GM10266 (cell line): ENCODE data around the gene TMEFF2.

Source experiments
- DNase-seq: peaks from one replicate; pipeline ENCODE4 v3.0.0; 2012; ENCODE audit errors: extremely low spot score
- TF ChIP-seq, protein P1 (sequence below): IDR thresholded peaks from 2 replicates; pipeline ENCODE4 v1.5.1; 2012; ENCODE audit warnings: mild to moderate bottlenecking, low read depth; ENCODE audit not compliant: control insufficient read depth, insufficient read depth; ENCODE audit errors: missing control alignments

Gene TMEFF2

DNA sequence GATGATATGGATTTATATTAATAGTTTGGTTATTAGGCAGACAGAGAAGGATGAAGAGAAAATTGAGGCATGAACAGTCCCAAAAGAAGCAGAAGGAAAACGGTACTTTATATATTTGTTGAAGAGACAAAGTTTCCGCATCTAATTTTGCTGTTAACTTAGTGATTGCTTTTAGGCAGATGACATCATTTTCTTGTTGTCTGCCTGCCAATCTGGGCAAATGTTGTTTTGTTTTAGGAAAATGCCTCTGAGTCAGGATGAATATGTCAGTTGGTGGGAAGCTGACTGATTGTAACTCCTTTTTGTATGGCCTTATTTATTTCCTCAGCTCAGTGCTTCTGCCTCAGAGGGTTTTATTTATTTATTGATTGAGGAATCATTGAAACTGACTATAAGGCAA is 295.3 kb downstream of the TMEFF2 start:
- TF ChIP-seq, protein P1, sequence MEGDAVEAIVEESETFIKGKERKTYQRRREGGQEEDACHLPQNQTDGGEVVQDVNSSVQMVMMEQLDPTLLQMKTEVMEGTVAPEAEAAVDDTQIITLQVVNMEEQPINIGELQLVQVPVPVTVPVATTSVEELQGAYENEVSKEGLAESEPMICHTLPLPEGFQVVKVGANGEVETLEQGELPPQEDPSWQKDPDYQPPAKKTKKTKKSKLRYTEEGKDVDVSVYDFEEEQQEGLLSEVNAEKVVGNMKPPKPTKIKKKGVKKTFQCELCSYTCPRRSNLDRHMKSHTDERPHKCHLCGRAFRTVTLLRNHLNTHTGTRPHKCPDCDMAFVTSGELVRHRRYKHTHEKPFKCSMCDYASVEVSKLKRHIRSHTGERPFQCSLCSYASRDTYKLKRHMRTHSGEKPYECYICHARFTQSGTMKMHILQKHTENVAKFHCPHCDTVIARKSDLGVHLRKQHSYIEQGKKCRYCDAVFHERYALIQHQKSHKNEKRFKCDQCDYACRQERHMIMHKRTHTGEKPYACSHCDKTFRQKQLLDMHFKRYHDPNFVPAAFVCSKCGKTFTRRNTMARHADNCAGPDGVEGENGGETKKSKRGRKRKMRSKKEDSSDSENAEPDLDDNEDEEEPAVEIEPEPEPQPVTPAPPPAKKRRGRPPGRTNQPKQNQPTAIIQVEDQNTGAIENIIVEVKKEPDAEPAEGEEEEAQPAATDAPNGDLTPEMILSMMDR = no peak
- DNase-seq = no peak
